ENCODE results near the gene FOXC2.

The FOXC2 gene

GRCh38 chr16:86616906-86617305, 50.3 kb downstream of the FOXC2 start:
- TF ChIP-seq CTCF (IDR thresholded peaks at IDR 0.05; ENCODE audit: low read depth, low read length, missing control alignments), result no peak
- H3K4me3 ChIP-seq (ENCODE audit: low read depth, low read length), result no peak overlapping the region
- no peak for DNase-seq (ENCODE audit: low read depth)

DNA sequence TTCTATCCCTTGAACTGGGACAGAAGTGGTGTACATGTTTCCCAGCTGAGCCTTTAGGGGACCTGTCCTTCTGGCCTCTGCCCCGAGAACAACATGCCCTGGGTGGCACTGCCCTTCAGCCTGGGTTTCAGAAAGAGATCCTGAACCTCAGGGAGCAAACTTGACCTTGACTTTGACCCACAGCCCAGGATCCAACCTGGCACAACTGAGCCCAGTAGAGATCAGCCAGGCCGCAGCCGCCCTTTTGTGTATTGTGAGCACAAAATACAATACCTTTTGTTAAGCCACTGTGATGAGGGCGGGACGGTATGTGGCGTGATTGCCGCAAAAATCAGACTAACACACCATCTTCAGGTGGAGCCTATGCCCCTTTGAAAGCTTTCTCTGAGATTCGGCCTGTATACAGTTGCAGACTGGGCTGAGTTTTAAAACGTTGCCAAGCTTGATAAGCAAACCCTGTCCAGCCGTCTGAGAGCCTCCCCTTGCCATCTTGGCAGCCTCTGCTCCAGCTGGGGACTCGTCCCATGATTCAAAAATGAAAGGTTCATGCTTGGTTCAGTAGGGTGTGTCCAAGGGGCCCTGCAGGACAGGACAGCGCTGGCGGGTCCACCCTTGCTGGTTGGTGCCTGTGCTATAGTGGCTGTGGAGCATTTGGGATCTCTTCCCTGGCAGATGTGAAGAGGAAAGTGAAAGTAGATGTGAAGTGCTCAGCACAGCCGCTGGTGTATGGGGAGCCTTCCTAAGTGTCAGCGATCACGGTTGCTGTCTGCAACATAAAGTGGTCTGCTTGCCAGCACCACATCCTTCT, 52.0 kb downstream of the FOXC2 start:
- no peak for TF ChIP-seq CTCF (IDR thresholded peaks at IDR 0.05; ENCODE audit: low read depth, low read length, missing control alignments)
- no peak for DNase-seq (ENCODE audit: low read depth)
- no peak overlapping the region for H3K4me3 ChIP-seq (ENCODE audit: low read depth, low read length)
